ENCODE results near the gene SCFD2.
"Not testable (repeated sequence)": the region's sequence is repeated elsewhere in the genome, so short reads cannot be mapped to it uniquely, and the experiment has no call there.

GRCh38 chr4:53219148-53219547 lies 146.7 kb downstream of the SCFD2 start:
- TF ChIP-seq EZH2 (IDR thresholded peaks at IDR 0.05; ENCODE audit: borderline replicate concordance, low read length); CTCF (conservative IDR thresholded peaks at IDR 0.05 in 1 of 2, IDR thresholded peaks at IDR 0.05 in 1 of 2; ENCODE audit: extremely low read depth in 1 of 2, insufficient read depth in 1 of 2, low read depth in 1 of 2, low read length in 2 of 2): not testable (repeated sequence)
